T-helper 1 cell treated with Interleukin-12 subunit alpha and Interleukin-12 subunit beta and Interleukin-4 antibody, amounts not matched to agents 30 μg/mL and 1 μg/mL, for 36 hours (primary cell): ENCODE data around the gene SERTAD2.
A peak's percentile ranks its signal among the peaks of the same experiment; 100 is the strongest.

Source experiments
- H3K27ac Mint-ChIP-seq: one replicate; pipeline ENCODE4 v1.8.0; 2021; ENCODE audit warnings: mild to moderate bottlenecking, mixed read lengths
- H3K27me3 Mint-ChIP-seq: one replicate; pipeline ENCODE4 v1.8.0; 2021; ENCODE audit warnings: low read depth, mixed read lengths
- H3K36me3 Mint-ChIP-seq: one replicate; pipeline ENCODE4 v1.8.0; 2021; ENCODE audit warnings: low read depth, mixed read lengths
- H3K4me1 Mint-ChIP-seq: one replicate; pipeline ENCODE4 v1.8.0; 2021; ENCODE audit warnings: low read depth, mixed read lengths
- H3K4me3 Mint-ChIP-seq: one replicate; pipeline ENCODE4 v1.8.0; 2021; ENCODE audit warnings: mild to moderate bottlenecking, moderate library complexity, mixed read lengths
- H3K9me3 Mint-ChIP-seq: one replicate; pipeline ENCODE4 v1.8.0; 2021; ENCODE audit warnings: mixed read lengths

Gene SERTAD2

DNA sequence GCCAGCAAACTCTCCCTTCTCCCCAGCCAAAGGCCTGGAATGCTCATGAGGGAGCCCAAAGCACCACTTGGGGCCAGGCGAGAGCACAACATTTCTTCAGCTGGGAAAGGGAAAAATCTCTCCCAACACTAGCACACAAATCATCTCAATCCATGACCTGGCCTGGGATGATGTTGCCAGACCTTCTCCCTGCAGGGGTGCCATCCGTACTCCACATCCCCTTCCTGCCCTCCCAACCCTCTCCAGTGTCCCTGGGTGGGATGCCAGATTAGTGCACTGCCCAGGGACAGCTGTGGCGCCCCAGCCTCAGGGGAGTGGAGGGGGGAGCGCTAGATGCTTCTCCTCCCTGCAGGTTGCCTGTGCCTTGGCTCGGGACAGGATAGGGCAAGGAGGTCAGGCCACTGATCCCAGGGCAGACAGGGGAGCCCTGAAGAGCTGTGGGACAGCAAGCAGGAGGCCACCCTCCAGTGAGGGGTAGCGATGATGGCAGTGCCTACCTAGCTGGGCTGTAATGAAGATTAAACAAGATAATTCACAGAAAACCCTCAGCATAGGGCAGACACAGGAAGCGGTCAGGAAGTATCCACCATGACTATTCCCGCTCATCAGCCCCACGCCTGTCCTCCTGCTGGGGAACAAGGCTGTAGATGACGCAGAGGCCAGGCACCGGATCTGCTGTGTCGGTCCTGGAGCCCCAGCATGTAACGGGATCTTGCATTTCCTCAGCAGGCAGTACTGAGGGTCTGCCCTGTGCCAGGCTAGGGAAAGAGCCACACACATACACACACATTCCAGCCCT lies 31.1 kb downstream of the SERTAD2 start:
- H3K4me1 Mint-ChIP-seq = peaks cover 6% of the 10 kb centered on the region
- H3K27ac Mint-ChIP-seq = no peak overlapping the region
- peaks cover 12% of the 10 kb centered on the region for H3K27me3 Mint-ChIP-seq
- H3K9me3 Mint-ChIP-seq = no peaks in the 10 kb centered on the region
- no peak overlapping the region for H3K4me3 Mint-ChIP-seq
- no peaks in the 10 kb centered on the region for H3K36me3 Mint-ChIP-seq

DNA sequence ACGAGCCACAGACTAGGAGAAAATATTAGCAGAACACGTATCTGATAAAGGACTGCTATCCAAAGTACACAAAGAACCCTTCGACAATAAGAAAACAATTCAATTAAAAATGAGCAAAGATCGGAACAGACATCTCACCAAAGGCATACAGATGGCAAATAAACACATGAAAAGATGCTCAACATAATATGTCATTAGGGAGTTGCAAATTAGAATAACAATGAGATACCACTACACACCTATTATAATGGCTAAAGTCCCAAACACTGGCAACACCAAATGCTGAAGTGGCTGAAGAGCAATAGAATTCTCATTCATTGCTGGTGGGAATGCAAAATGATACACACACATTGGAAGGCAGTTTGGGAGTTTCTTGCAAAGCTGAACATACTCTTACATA lies 33.1 kb downstream of the SERTAD2 start:
- peaks cover 12% of the 10 kb centered on the region for H3K27me3 Mint-ChIP-seq
- peaks cover 5% of the 10 kb centered on the region for H3K4me1 Mint-ChIP-seq
- H3K36me3 Mint-ChIP-seq = no peaks in the 10 kb centered on the region
- no peak overlapping the region for H3K4me3 Mint-ChIP-seq
- H3K27ac Mint-ChIP-seq = no peak overlapping the region
- H3K9me3 Mint-ChIP-seq = no peaks in the 10 kb centered on the region

DNA sequence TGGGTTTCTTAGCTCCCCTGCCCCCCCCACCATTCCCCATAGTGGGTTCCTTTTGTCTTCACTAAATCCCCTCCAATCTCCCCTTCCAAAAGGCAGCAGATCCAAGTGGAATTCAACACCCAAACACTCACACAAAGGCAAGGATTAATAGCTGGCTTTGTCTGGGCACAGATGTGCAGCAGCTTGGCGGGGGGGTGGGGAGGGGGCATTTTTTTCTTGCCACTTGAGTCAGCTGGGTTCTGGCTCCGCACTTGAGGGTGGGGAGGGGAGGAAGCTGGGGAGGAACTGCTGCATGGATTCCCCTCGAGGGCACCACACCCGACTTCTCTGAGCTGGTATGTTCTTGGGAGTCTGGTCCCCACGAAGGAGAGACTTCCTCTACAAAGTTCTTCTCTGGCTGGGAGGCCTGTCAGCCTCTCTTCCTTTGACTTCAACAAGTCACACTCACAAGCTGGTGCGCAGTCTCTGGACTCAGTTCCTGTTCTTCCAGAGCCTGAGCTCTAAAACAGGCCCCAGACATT lies 36.0 kb downstream of the SERTAD2 start:
- Mint-ChIP-seq H3K36me3 (no peaks in the 10 kb centered on the region), H3K27me3 (peaks cover 18% of the 10 kb centered on the region), H3K9me3 (no peaks in the 10 kb centered on the region), H3K4me1 (peaks cover 5% of the 10 kb centered on the region), H3K4me3 (no peak overlapping the region), H3K27ac (no peak overlapping the region)

DNA sequence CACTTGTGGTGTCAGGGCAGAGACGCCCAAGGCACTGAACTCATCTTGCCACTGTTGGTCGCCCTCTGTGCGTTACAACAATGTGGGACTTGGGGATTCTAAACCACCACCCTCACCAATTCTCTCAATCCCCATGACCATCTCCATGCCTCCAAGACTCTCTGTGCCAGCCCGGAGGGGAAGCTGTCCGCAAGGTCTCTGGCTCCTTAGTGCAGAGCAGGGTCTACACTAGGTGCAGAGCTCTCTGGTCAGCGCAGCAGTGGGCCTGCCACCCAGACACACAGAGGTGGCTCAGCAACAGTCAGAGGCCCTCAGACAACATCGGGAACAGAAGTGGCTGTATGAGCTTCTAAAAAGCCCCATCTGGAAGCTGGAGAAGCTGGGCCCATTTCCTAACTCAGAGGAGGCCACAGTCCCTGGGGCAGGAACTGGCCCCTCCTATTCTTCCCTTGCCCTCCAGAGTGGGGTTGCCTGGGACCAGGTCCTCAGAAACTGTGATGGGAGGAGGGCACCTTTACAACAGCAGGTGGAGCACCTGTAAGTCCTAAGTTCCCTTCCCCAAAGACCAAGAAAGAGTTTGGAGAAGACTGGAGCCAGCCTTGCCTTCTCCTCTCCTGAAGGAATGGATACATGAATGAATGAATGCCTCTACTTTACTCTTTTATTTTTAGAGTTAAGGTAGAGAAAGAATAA lies 37.7 kb downstream of the SERTAD2 start:
- Mint-ChIP-seq H3K4me1 (peaks cover 5% of the 10 kb centered on the region), H3K9me3 (no peaks in the 10 kb centered on the region), H3K36me3 (no peaks in the 10 kb centered on the region), H3K4me3 (no peak overlapping the region), H3K27me3 (peaks cover 31% of the 10 kb centered on the region), H3K27ac (no peak overlapping the region)

DNA sequence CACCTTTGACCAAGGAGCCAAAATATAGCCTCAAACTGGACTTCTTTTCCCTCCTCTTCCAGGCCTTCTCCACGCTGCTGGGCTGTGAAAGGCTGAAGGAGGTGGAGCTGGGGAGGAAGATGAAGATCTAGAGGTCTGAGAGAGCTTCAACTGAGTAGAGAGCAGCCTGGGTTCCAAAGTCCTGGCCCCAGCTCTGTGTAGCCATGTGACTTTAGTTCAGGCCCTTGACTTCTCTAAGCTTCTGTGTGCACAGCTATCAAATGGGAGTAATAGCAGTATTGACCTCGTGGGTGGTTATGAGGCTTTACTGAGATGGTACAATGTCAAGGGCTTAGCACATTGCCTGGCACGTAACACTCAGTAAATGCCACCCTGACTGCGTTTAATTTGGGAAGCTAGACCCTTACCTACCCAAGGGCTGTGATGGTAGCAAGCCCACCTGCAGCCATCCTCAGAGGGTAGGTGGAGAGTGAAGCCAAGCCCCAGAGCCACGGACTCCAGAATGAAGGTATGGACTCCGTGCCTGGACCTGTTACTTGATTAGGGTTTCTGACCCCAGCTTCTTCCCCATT lies 38.4 kb downstream of the SERTAD2 start:
- no peak overlapping the region for H3K4me3 Mint-ChIP-seq
- H3K9me3 Mint-ChIP-seq = no peaks in the 10 kb centered on the region
- H3K4me1 Mint-ChIP-seq = peaks cover 5% of the 10 kb centered on the region
- no peak overlapping the region for H3K27ac Mint-ChIP-seq
- peaks cover 35% of the 10 kb centered on the region for H3K27me3 Mint-ChIP-seq
- H3K36me3 Mint-ChIP-seq = no peaks in the 10 kb centered on the region

DNA sequence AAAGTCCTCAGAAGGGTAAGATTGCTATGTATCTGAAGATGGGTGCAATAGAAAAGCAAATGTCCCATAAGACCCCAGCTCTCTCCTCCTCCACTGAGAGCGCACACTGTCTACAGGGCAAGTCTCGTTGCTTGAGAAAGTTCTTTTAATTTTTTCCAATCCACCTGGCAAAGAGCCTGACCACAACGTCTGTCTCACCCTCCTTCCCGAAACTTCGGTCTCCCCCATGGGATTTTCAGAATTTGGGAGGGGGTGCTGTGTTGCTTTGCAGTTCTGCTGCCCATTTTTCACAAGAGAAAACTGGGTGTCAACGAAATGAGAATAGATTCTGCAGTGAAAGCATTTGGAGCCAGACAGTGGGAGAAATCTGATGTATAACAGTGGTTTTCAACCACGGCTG lies 40.4 kb downstream of the SERTAD2 start:
- Mint-ChIP-seq H3K9me3 (no peaks in the 10 kb centered on the region), H3K4me3 (no peak overlapping the region), H3K4me1 (peaks cover 9% of the 10 kb centered on the region), H3K27me3 (peaks cover 30% of the 10 kb centered on the region), H3K36me3 (no peaks in the 10 kb centered on the region), H3K27ac (no peak overlapping the region)

DNA sequence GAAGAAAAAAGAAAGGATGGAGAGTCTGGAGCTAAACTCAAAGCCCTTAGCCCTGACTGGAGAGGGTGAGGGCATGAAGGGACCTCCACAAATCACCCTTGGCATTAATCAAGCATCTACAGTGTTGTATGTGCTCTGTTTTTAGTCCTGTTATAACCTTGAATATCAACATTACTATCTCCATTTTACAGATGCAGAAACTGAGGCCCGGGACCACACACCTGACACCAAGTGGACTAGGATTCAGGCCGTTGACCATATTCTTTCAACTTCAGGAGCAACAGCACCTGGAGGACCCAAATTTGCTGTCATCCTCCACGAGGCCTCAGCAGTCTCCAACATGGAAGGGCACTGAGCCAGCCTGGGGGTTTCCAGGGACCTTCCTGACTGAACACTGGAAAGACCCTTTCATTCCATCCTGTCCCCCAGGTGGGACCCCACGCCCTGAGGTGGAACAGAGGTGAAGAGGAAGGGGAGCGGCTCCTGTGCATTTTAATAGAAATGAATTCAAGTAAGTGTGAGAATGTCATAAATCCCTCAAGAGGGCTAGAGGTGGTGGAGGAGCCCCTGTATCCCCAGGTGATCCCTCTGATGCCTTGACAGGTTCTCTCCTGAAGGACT lies 41.0 kb downstream of the SERTAD2 start:
- Mint-ChIP-seq H3K27ac (no peak overlapping the region), H3K4me1 (peaks cover 11% of the 10 kb centered on the region), H3K36me3 (no peaks in the 10 kb centered on the region), H3K27me3 (peaks cover 27% of the 10 kb centered on the region), H3K4me3 (no peak overlapping the region), H3K9me3 (no peaks in the 10 kb centered on the region)

DNA sequence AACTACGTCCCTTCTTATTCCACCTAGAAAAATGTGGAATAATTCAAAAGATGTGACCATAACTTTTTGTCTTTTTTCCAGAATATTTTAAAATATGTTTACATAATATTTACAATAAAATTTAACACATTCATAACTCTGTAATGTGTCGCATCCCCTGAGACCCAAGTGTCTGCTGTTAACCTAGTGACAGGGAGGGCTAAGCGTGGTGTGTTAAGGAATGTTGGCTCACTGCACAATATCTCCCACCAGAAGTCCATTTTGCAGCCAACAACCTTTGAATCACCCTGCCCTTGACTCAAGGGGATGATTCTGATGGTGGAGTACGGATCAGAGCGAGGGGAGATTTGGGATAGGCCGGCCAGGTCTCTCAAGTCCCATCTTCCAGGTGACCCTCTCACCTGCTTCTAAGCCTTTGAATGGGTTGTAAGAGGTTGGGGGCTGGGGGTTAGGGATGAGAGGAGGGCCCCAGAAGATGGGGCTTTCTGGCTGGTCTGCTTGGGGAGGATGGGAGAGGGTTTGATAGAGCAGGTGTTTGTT lies 43.3 kb downstream of the SERTAD2 start:
- peaks cover 27% of the 10 kb centered on the region for H3K27me3 Mint-ChIP-seq
- H3K27ac Mint-ChIP-seq = no peak overlapping the region
- H3K9me3 Mint-ChIP-seq = no peaks in the 10 kb centered on the region
- no peaks in the 10 kb centered on the region for H3K36me3 Mint-ChIP-seq
- H3K4me1 Mint-ChIP-seq = peaks cover 25% of the 10 kb centered on the region
- H3K4me3 Mint-ChIP-seq = peak overlapping the region; percentile 51

DNA sequence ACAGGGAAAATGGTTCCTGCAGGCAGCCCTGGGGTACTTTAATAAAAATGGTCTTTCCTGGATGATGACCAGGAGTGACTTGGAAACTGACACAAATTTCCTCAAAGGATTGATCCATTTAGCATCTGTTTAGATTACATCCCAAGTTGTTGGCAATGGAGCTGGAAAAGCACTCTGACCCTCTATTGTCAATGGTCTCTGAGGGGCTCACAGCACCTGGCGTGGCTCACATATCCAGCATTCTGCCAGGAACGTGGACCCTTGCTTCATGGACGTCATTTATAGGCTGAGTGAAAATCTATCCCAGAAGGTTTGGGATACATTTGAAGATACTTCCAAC lies 43.8 kb downstream of the SERTAD2 start:
- H3K9me3 Mint-ChIP-seq = peaks cover under 1% of the 10 kb centered on the region
- H3K27me3 Mint-ChIP-seq = peaks cover 27% of the 10 kb centered on the region
- H3K36me3 Mint-ChIP-seq = no peaks in the 10 kb centered on the region
- peak overlapping the region; percentile 15 for H3K27ac Mint-ChIP-seq
- peaks cover 25% of the 10 kb centered on the region for H3K4me1 Mint-ChIP-seq
- peak overlapping the region; percentile 67 for H3K4me3 Mint-ChIP-seq

DNA sequence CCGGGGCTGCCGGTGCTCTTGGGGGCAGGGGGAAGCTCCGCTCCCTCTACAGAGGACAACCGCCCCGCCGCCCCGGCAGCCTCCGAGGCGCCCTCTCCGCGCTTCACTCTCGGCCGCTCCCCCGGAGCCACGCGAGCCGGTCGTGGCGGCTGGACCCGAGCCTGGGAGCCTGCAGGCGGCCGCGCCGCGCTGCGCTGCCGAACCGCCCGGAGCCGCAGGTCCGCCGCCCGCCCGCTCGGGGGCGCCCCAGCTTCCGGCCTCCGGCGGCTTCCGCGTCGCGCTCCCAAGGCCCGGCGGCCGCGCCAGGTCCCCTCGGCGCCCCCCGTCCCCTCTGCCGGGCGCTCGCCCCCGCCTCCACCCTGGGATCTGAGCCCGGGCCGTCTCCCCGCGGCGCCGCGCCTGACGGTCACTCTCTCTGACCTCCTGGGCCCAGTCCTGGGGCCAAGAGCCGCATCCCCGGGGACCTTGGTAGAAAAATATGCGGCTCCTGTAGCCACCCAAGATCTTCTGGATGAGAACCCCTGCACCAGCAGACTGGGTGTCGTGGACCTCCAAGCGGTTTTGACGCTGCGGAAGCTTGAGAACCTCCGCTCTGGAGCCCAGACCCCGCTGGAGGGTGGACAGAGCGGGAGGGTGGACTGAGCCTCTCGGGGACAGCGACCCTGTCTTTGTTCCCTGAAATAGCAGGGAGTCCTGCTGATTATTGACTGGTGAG lies 44.3 kb downstream of the SERTAD2 start:
- H3K27me3 Mint-ChIP-seq = peaks cover 27% of the 10 kb centered on the region
- peak overlapping the region; percentile 45 for H3K27ac Mint-ChIP-seq
- peak overlapping the region; percentile 67 for H3K4me3 Mint-ChIP-seq
- H3K36me3 Mint-ChIP-seq = no peaks in the 10 kb centered on the region
- H3K4me1 Mint-ChIP-seq = peaks cover 25% of the 10 kb centered on the region
- H3K9me3 Mint-ChIP-seq = peaks cover 6% of the 10 kb centered on the region

DNA sequence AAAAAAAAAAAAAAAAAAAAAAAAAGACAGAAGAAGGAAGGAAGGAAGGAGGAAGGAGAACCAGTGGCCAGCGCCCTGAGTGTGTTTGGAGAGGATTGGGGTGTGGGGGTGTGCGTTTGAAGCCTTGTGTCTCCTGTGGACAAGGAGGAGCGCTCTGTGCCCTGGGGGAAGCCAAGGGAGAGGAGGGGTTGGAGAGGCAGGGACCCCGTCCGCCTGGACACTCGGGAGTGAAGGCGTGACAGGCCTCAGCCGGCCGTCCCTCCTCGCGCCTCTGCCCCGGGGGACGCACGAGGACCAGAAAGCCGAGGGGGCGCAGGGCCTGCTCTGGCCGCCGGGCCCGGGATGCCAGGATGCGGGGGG lies 44.9 kb downstream of the SERTAD2 start:
- H3K27ac Mint-ChIP-seq = peak overlapping the region; percentile 84
- H3K4me3 Mint-ChIP-seq = peak overlapping the region; percentile 80
- peaks cover 25% of the 10 kb centered on the region for H3K4me1 Mint-ChIP-seq
- H3K27me3 Mint-ChIP-seq = peaks cover 27% of the 10 kb centered on the region
- peaks cover 11% of the 10 kb centered on the region for H3K9me3 Mint-ChIP-seq
- no peaks in the 10 kb centered on the region for H3K36me3 Mint-ChIP-seq

DNA sequence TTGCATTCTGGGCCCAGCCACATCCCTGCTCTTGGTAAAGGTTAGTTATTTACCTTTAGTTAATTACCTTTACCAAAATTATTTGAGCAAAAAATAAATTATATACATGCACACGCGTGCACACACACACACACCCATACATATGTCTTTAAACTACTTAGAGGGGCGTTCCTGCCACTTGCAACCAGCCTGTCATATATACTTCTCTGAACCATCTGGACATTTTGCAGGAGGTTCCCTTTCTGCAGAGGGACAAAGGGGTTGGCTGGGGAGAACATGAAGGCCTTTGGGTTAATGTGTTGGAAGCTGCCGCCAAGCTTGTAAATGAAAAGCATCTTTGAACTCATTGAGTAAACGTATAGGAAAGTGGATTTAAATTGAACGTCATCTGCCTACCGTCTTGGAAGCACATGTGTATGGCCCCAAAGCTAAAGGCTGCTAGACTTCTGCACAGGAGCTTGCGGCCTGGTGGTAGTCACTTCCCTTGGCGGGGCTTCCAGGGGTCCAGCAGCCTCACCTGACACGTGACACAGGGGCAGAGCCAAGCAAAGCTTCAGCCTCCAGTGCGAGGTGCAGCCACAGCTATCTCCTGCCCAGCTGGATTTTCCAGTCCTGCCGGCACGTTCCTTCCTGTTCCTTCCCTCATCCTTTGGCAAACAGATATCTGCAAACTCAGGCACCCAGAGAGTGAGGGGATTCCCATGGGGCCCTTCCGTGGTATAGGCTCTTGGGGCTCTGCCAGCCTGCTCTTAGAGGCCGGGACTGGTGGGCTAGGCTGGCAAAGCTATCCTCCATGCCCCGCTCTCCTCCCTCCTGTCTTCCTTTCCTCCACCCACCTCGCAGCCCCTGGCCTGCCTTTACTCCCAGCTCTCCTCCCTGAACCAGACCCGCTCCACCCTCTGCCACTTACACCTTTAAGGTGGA lies 46.1 kb downstream of the SERTAD2 start:
- Mint-ChIP-seq H3K4me3 (peak overlapping the region; percentile 80), H3K27ac (peak overlapping the region; percentile 84), H3K27me3 (peaks cover 21% of the 10 kb centered on the region), H3K36me3 (no peaks in the 10 kb centered on the region), H3K4me1 (peaks cover 25% of the 10 kb centered on the region), H3K9me3 (peaks cover 16% of the 10 kb centered on the region)
